ENCODE data around the gene OR8B8. TPM values are rescaled to one million over a fixed set of nuclear protein-coding genes. Genes with fewer than 3 reads are reported as not detected.
"Not testable (repeated sequence)": the region's sequence is repeated elsewhere in the genome, so short reads cannot be mapped to it uniquely, and the experiment has no call there.

The OR8B8 gene
- total RNA-seq, 1 donor from 2014 or later, result not detected

DNA sequence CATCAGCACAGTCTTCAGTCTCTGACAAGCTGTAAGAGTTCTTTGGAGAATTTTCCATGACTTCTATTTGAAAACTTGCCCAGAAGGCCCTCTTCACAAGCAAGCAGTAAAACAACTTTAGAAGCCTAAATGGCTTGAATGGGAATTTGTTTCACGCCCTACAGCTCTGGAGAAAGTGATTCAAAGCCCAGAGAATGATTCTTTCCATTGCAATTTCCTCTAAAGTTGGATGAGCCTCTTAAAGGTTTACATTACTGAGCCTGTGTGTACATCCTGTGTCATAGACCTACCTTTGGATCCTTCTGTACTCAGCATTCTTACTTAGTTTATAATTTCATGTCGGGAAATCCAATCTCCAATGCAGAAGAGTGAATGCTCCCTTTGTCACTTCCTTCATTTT lies 39.9 kb downstream of the OR8B8 start:
- no peaks in the 10 kb centered on the region for H3K36me3 Mint-ChIP-seq (ENCODE audit: low read depth)
- H3K4me3 Mint-ChIP-seq (ENCODE audit: unreplicated experiment), result no peak overlapping the region
- no peaks in the 10 kb centered on the region for H3K9me3 Mint-ChIP-seq (ENCODE audit: low read depth)
- H3K4me1 Mint-ChIP-seq (ENCODE audit: low read depth), result peaks cover 3% of the 10 kb centered on the region
- no peak overlapping the region for H3K27ac Mint-ChIP-seq (ENCODE audit: unreplicated experiment)
- TF ChIP-seq, protein P1, sequence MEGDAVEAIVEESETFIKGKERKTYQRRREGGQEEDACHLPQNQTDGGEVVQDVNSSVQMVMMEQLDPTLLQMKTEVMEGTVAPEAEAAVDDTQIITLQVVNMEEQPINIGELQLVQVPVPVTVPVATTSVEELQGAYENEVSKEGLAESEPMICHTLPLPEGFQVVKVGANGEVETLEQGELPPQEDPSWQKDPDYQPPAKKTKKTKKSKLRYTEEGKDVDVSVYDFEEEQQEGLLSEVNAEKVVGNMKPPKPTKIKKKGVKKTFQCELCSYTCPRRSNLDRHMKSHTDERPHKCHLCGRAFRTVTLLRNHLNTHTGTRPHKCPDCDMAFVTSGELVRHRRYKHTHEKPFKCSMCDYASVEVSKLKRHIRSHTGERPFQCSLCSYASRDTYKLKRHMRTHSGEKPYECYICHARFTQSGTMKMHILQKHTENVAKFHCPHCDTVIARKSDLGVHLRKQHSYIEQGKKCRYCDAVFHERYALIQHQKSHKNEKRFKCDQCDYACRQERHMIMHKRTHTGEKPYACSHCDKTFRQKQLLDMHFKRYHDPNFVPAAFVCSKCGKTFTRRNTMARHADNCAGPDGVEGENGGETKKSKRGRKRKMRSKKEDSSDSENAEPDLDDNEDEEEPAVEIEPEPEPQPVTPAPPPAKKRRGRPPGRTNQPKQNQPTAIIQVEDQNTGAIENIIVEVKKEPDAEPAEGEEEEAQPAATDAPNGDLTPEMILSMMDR (IDR thresholded peaks at IDR 0.05), result no peak
- H3K27me3 Mint-ChIP-seq (ENCODE audit: low read depth), result peaks cover 39% of the 10 kb centered on the region
- DNase-seq (ENCODE audit: low spot score), result no peak

DNA sequence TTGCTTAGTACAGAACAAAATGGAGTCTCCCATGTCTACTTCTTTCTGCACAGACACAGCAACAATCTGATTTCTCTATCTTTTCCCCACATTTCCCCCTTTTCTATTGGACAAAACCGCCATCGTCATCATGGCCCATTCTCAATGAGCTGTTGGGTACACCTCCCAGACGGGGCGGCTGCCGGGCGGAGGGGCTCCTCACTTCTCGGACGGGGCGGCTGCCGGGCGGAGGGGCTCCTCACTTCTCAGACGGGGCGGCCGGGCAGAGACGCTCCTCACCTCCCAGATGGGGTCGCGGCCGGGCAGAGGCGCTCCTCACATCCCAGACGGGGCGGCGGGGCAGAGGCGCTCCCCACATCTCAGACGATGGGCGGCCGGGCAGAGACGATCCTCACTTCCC lies 42.3 kb downstream of the OR8B8 start:
- H3K36me3 Mint-ChIP-seq (ENCODE audit: low read depth); H3K27ac Mint-ChIP-seq (ENCODE audit: unreplicated experiment); H3K4me1 Mint-ChIP-seq (ENCODE audit: low read depth); H3K9me3 Mint-ChIP-seq (ENCODE audit: low read depth); DNase-seq (ENCODE audit: low spot score); H3K4me3 Mint-ChIP-seq (ENCODE audit: unreplicated experiment): not testable (repeated sequence)
- H3K27me3 Mint-ChIP-seq (ENCODE audit: low read depth), result peaks cover 17% of the 10 kb centered on the region

DNA sequence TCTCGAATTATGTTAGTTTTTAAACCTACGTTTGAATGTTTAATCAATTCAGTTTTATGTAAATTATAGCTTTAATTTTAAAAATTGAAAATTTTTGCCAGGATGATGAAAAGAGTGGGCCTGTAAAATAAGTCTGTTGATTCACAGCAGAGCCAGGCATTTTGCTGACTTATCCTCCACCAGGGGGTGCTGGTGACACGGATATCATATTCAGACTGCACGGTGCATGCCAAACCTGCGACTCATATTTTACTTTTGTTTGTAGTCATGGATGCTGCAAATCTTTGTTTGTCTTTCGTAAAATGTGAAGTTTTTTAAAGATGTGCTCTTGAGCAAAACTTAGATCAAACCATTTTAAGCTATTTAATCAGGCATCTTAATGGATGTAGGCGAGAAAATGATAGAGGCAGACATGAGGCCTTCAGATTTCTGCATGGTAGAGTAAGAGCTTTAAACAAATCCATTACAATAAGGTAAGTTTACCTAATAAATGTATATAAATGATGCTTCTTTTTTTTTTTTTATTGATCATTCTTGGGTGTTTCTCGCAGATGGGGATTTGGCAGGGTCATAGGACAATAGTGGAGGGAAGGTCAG lies 43.1 kb downstream of the OR8B8 start:
- no peak for DNase-seq (ENCODE audit: low spot score)
- TF ChIP-seq, protein P1 (IDR thresholded peaks at IDR 0.05), result peak; percentile 86
- H3K27ac Mint-ChIP-seq (ENCODE audit: unreplicated experiment), result no peak overlapping the region
- H3K4me1 Mint-ChIP-seq (ENCODE audit: low read depth), result peaks cover 3% of the 10 kb centered on the region
- H3K27me3 Mint-ChIP-seq (ENCODE audit: low read depth), result peaks cover 13% of the 10 kb centered on the region
- H3K36me3 Mint-ChIP-seq (ENCODE audit: low read depth), result no peaks in the 10 kb centered on the region
- H3K9me3 Mint-ChIP-seq (ENCODE audit: low read depth), result no peaks in the 10 kb centered on the region
- no peak overlapping the region for H3K4me3 Mint-ChIP-seq (ENCODE audit: unreplicated experiment)

DNA sequence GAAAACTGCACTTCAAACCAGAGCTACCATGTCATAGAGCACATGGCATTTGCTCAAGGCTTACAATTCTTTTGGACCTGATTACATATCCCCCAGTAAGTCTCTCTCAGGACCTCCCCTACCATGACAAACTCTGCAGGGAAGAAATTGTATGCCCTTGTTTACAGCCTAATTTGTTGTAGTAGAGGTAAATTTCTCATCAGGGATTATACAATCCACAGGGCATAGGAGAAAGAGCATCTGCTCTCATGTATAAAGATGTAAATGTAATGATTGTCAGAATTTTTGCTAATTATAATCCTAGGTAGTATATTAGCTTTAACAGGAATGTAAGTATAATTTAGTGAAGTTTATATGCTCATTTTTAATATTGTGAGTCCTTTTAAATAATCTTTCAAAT lies 46.6 kb downstream of the OR8B8 start, which contains the start of gene OR8B3:
Gene OR8B3, minus strand, starts transcription at position 101 of the 400 bp plus-strand sequence. CDS start 1,673 bp downstream, outside the sequence.
- TF ChIP-seq, protein P1 (IDR thresholded peaks at IDR 0.05), result no peak

DNA sequence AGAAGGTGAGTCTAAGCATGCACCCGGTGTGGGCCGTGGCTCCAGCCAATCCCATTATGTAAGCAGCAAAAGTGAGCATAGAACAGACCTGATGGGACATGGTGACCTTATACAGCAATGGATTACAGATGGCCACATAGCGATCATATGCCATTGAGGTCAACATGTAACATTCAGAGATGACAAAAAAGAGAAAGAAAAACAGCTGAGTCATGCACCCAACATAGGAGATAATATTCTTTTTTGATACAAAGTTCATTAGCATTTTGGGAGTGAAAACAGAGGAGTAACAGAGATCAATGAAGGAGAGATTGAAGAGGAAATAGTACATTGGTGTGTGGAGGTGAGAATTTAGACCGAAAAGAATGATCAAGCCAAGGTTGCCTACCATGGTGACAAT lies 48.6 kb downstream of the OR8B8 start:
- not testable (repeated sequence) for H3K36me3 Mint-ChIP-seq (ENCODE audit: low read depth); H3K4me3 Mint-ChIP-seq (ENCODE audit: unreplicated experiment); H3K4me1 Mint-ChIP-seq (ENCODE audit: low read depth); H3K27ac Mint-ChIP-seq (ENCODE audit: unreplicated experiment); H3K9me3 Mint-ChIP-seq (ENCODE audit: low read depth); H3K27me3 Mint-ChIP-seq (ENCODE audit: low read depth); DNase-seq (ENCODE audit: low spot score)

More for the DNA sequence above, 46.6 kb downstream of the OR8B8 start, which contains the start of gene OR8B3:
- Mint-ChIP-seq H3K27ac (ENCODE audit: unreplicated experiment) (no peak within 1 kb of the TSS), H3K4me3 (ENCODE audit: unreplicated experiment) (no peak within 1 kb of the TSS), H3K36me3 (ENCODE audit: low read depth) (no peaks in the 10 kb centered on the region), H3K27me3 (ENCODE audit: low read depth) (no peaks in the 10 kb centered on the region), H3K4me1 (ENCODE audit: low read depth) (peaks cover 3% of the 10 kb centered on the region), H3K9me3 (ENCODE audit: low read depth) (no peaks in the 10 kb centered on the region)
- DNase-seq (ENCODE audit: low spot score), result no peak

DNA sequence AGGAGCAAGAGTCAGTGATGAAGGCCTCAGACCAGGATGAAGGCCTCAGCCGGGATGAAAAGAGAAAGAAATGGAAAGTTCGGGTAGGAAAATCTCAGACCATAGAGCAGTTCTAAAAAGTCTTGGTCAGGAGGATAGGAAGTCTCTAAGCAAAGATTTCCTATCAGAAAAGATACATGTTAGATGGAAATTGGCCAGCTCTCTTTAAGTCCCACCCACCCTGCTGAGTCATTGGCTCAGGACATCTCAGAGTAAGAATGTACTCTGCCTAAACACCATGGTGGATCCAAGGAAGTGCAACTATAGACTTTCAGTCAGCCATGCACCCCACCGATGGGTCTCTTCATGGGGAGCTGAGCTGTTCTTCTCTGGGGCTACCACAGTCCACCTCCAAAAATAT lies 51.1 kb downstream of the OR8B8 start:
- H3K27ac Mint-ChIP-seq (ENCODE audit: unreplicated experiment), result no peak overlapping the region
- H3K4me1 Mint-ChIP-seq (ENCODE audit: low read depth), result no peaks in the 10 kb centered on the region
- H3K36me3 Mint-ChIP-seq (ENCODE audit: low read depth), result no peaks in the 10 kb centered on the region
- H3K4me3 Mint-ChIP-seq (ENCODE audit: unreplicated experiment), result no peak overlapping the region
- no peaks in the 10 kb centered on the region for H3K9me3 Mint-ChIP-seq (ENCODE audit: low read depth)
- no peaks in the 10 kb centered on the region for H3K27me3 Mint-ChIP-seq (ENCODE audit: low read depth)
- TF ChIP-seq, protein P1 (IDR thresholded peaks at IDR 0.05), result no peak
- DNase-seq (ENCODE audit: low spot score), result no peak

Other genes starting within 250 kb of the OR8B8 start
- gene OR8G1, start 204.6 kb downstream of the OR8B8 start, total RNA-seq, result not detected in 3 replicates
- gene OR8G5, start 189.3 kb downstream of the OR8B8 start, total RNA-seq, result 0.20 TPM in 1 of 3 replicates, not detected in the others
- not detected in 3 replicates for gene OR8D1, start 131.7 kb downstream of the OR8B8 start, total RNA-seq
- gene OR8D2, start 125.5 kb downstream of the OR8B8 start, total RNA-seq, result not detected in 3 replicates
- not detected in 3 replicates for gene OR8B2, start 61.2 kb downstream of the OR8B8 start, total RNA-seq
- not detected in 3 replicates for gene OR8B3, start 46.7 kb downstream of the OR8B8 start, total RNA-seq
- not detected in 3 replicates for gene OR8B4, start 20.8 kb downstream of the OR8B8 start, total RNA-seq
- gene OR8B12, start 98.0 kb upstream of the OR8B8 start, total RNA-seq, result not detected in 3 replicates
- 0.07 to 0.23 TPM in 2 of 3 replicates, not detected in the other for gene OR8A1, start 124.3 kb upstream of the OR8B8 start, total RNA-seq
- gene PANX3, start 165.7 kb upstream of the OR8B8 start, total RNA-seq, result not detected in 3 replicates
- 22.4 to 30.9 TPM (median 30.0 TPM) in 3 replicates for gene TBRG1, start 177.2 kb upstream of the OR8B8 start, total RNA-seq
- gene SIAE, start 228.0 kb upstream of the OR8B8 start, total RNA-seq, result 8.3 to 15.2 TPM (median 9.6 TPM) in 3 replicates
- 1.7 to 3.6 TPM (median 3.2 TPM) in 3 replicates for gene SPA17, start 228.2 kb upstream of the OR8B8 start, total RNA-seq

All from chondrocyte (in vitro differentiated cells).